Stimulated activated CD8-positive, alpha-beta memory T cell treated with anti-CD3 and anti-CD28 coated beads, Interleukin-7, amount 100 ng/mL, for 48 hours (primary cell): ENCODE data around the gene C14orf180.
"Not testable (repeated sequence)": the region's sequence is repeated elsewhere in the genome, so short reads cannot be mapped to it uniquely, and the experiment has no call there.

ENCODE experiments used
- DNase-seq, 2 donors: peaks; one replicate each; pipeline ENCODE4 v3.0.0-alpha.2; 2020; ENCODE audit warnings: low read depth in 1 of 2; ENCODE audit errors: extremely low read depth in 1 of 2

Gene C14orf180

DNA sequence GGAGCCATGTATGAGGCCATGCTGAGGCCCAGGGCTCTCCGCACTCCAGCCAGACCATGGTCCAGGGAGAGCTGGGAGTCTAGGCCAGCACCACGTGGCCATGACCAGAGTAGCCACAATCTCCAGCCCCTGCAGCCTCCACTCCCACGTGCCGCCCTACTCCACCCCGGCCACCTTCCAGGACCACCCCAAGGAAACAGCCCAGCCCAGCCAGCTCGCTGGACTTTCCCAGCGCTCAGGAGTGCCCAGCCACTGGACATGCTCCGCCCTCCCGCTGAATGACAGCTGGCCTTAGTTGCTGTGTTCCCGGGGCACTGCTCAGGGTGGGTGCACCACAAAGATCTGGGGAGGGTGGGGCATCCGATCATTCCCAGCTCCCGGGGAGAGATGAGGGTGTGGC is 2.1 kb upstream of the C14orf180 start:
- no peak for DNase-seq

DNA sequence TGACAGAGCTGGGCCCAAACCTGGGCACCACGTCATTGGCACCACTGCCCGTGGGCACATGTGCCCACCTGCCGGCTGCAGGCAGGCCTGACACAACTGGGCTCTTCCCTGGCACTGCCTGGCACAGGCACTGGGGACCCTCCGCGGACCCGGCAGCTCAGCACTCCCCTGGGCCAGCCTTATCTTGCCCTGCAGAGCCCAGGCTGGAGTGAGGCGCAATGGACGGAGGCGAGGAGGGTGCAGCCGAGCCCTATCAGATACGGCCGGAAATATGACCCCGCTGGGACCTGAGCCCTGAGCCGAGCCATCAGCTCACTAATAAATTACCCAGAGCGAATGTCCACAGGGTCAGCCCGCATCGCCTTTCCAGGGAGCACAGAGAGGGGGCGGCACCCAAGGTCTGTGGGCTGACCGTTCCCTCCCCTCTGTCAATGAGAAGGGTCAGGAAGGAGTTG is 1.7 kb upstream of the C14orf180 start:
- no peak for DNase-seq

DNA sequence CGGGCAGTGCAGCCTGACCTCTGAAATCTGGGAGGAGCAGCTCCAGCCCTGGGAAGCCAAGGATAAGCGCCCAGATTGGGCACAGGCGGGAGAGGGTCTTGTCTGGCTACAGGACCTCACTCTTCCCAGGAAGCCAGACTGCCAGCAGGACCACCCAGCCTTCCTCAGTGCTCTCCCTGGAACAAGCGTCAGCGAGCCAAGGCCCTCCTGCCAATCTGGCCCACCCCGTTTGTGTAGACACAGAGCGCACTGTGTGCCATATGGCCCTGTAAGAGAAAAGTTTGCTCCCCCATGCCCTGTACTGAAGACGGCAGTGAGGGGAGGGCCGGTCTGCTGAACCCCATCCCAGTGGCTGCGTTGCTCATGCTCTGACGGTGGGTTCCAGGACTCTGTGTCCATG is 1.2 kb upstream of the C14orf180 start:
- no peak for DNase-seq

DNA sequence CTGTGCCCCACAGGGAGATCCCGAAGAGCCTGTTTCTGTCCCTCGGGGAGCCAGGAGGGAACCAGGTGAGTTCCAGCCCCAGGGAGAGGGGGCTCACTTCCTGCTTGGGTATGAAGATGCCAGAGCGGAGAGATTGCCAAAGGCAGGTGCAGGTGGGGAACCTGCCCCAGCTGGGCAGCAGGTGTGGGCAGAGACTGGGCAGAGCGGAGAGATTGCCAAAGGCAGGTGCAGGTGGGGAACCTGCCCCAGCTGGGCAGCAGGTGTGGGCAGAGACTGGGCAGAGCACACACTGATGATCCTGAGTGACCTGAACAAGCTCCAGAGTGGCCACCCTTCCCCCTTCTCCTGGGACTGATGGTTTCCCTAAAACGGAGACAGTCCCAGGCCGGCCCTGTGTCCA is 375 bp downstream of the C14orf180 start:
- not testable (repeated sequence) for DNase-seq

DNA sequence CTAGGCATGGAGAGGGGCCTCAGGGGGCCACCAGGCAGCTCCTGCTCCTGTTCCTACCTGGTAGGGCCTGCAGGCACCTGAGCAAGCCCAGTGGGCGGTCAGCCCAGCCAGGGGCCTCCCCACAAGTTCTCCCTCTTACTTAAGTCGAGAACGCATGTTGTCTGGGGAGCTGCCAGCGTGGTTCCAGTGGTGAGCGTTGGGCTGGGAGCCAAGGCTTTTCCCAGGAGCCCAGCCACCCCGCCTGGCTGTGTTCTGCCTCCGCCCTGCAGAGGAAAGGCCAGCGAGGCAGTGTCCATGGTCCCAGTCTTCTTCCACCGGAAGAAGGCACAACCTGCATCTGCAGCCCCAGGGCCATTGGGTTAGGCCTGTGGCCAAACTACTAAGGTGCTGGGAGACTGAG is 1.4 kb downstream of the C14orf180 start:
- no peak for DNase-seq

DNA sequence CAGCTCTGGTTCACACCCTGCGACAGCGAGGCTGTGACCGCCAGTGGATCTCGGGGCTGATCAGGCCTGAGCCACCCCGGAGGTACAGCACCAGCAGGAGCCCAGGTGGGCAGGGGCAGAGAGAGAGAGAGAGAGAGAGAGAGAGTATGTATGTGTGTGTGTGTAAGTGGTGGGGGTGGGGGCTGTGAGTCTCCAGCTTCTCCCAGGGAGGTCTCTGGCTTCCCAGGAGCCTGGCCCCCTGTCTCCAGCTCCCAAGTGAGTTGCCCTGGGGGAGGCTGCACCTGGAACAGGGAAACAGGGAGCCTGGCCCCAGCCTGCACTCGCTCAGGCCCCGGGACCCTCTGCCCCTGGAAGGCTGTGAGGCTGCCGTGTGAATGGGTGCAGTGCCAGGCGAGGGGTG is 2.0 kb downstream of the C14orf180 start:
- no peak for DNase-seq

DNA sequence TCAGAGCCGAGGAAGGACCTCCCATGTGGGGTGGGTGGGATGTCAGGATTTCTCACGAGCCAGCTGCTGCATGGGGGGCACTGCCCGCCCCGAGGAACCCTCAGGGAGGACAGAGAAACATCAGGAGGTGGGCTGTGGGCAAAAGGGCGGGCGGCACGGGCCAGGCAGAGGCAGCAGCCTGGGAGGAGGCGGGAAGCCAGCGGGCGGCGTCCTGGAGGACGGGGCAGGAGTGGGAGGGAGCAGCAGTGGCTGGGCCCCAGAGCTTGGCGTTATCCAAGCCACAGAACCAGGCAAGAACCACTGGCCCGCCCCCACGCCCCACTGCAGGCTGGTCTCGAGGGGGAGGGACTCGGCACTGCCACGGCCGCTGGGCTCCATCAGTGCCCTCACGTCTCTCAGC is 2.4 kb downstream of the C14orf180 start:
- no peak for DNase-seq

DNA sequence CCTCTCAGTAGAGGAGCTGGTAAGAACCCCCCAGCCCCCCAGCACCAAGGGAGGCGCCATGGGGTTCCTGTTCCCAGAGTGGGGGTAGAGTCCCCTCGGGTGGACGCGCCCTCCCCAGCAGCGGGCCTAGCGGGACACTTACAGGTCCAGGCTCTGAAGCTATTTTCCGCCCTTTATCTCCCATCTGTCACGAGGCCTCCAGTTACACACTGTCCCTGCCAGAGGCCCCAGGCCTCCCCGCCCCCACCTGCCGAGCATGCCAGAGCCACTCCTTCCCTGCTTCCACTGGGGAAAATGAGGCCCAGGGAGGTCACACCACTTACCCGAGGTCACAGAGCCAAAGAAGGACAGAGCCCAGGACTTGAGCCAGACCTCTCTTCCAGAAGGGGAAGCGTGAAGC is 3.1 kb downstream of the C14orf180 start:
- DNase-seq, result no peak

DNA sequence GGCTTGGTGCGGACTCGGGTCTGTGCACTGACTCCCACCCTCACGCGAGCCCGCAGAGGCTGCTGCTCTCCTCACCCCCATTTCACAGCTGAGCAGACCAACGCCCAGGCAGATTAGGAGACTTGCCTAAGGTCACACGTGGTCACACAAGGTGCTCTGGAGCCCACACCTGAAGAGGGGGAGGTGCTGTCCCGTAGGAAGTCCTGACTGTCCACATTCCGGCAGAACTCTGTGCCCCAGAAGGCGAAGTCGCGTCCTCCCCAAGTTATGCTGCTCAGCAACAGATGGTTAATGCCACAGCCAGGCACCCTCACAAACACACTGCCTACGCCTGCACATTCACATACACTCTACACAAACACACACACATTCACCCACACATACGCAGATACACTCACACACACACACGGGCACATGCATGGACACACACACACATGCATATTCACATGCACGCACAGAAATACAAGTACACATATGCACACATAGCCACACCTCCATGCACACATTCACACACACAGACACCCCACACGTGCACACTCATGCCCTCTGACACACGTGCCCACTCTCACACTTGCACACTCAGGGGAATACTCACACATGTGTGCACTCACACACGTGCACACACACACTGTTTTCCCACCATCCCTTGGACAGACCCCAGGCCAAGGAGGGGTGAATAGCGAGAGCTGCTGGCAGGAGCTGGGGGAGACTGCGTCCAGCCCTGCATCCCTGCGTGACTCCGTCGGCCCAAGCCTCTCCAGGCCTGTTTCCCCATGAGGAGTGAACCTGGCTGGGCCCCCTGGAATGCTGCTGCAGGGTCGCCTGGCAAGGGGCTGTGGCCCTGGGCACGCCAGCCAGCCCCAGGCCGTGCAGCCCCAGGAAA is 4.1 kb downstream of the C14orf180 start:
- no peak for DNase-seq

DNA sequence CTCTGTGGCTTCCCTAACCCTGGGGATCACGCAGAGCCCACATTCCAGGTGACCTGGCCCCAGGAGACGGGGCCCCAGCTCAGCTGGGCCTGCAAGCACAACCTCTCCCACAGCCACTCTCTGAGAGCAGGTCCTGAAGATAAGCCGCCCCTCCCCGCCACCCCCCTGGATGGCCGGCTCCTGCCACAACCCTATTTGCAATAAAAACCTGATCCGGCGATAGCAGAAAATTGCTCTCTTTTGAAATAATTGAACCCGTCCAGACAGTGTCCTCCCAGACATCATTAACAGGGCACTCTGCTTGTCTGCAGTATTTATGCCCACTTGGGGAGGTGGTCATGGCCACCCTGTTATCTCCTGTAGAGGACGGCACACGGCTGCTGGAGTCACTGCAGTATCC is 5.0 kb downstream of the C14orf180 start:
- no peak for DNase-seq

DNA sequence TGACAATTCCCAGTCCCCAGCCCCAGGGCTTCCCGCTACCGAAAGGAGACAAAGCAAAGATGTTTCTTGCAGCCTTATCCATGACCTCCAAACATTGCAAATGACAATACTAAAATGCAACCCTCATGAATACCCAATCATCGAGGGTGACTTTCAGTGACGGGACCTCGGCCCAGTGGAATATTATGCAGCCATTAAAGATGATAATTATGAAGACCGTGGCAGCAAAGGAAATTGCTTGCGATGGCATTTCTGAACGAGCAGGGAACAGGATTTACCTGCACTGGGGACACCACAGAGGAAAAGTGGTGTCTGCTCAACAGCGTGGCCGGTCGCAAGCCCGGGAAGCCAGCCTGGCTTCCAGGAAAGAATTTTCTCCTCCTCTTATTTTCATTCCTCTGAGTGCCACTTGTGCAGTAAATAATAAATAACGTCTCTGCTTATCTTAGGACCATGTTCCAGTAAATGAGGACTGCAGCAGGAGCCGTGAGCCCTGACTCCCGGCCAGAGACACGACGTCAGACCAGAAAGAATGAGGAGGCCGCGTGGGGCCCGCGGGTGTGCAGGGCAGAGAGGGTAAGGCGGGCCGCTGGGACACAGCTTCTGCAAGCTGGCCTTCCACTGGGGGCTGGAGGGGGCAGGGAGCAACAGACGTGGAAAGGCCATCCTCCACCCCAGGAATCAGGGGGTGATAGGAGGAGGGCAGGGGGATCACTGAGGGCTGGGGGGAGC is 6.6 kb downstream of the C14orf180 start:
- DNase-seq, result no peak

DNA sequence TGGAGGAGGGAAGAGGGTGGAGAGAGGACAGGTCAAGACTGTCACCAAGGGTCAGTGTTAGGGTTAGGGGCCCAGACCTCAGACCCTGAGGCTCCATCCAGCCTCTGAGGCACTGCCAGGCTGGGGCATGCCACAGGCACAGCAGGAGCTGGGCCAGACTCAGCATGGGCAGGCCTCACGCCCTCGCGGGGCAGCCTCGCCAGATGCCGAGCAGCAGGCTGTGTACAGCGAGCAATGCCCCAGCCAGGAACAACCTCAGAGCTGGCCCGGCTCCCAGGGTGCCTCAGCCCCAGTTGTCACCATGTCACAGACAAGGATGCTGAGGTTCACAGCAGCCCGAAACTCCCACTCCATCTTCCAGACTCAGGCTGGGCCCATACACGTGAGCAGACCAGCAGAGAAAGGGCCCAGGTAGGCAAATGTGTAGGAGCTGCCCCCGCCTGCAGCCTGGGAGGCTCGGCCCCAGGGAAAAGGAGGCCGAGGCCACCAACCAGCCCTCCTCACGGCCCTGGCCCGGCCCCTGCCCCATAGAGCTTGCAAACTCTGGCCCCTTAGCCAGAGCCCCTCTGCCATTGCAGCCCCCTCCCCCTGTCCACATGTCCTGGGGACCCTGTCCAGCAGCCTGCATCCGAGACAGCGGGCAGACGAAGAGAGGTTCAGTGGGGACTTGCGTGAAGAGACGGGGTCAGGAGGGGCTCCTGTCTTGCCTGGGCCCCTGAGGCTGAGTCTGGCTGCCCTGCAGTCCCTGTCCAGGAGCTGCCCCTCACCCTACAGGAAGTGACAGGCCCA is 7.5 kb downstream of the C14orf180 start:
- no peak for DNase-seq

DNA sequence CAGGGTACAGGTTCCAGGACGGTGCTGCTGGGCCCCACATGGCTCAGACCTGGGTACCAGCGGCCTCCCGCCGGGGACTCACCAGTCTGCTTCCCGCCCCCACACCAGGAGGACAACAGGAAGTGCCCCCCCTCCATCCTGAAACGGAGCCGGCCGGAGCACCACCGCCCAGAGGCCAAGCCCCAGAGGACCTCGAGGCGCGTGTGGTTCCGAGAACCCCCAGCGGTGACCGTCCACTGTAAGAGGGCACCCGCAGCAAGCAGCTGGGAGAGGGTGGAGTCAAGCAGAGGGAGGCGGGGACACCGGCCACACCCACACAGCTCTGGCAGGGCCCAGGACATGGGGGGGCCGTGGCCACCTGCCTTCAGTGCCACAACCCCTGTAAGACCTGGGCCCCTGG is 8.1 kb downstream of the C14orf180 start:
- no peak for DNase-seq

DNA sequence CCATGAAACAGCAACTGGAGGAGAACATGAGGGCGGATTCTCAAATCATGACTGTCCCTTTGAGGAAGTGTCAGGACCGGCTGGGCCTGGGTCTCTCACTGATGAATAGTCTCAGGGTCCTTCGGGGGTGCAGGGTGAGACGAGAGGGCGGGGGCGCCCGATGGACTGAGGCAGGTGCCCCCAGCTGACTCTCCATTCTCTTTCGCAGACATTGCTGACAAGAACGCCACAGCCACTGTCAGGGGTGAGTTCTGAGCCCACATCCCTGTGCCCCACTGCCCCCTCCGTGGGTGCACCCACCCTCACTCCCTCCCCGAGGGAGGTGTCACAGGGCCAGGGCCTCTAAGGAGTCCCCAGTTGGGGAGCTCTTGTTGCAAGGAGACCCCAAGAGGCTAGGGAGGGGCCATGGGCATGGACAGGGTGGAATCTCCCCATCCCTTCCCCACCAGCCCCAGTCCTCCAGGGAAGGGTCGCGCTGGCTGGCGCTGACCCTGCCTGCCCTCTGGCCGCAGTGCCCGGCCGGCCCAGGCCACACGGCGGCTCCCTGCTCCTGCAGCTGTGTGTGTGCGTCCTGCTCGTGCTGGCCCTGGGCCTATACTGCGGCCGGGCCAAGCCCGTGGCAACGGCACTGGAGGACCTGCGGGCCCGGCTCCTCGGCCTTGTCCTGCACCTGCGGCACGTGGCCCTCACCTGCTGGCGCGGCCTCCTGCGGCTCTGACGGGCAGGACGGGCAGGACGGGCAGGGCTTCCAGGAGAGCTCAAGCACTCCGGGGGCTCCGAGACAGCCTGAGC is 8.7 kb downstream of the C14orf180 start:
- DNase-seq, result no peak

DNA sequence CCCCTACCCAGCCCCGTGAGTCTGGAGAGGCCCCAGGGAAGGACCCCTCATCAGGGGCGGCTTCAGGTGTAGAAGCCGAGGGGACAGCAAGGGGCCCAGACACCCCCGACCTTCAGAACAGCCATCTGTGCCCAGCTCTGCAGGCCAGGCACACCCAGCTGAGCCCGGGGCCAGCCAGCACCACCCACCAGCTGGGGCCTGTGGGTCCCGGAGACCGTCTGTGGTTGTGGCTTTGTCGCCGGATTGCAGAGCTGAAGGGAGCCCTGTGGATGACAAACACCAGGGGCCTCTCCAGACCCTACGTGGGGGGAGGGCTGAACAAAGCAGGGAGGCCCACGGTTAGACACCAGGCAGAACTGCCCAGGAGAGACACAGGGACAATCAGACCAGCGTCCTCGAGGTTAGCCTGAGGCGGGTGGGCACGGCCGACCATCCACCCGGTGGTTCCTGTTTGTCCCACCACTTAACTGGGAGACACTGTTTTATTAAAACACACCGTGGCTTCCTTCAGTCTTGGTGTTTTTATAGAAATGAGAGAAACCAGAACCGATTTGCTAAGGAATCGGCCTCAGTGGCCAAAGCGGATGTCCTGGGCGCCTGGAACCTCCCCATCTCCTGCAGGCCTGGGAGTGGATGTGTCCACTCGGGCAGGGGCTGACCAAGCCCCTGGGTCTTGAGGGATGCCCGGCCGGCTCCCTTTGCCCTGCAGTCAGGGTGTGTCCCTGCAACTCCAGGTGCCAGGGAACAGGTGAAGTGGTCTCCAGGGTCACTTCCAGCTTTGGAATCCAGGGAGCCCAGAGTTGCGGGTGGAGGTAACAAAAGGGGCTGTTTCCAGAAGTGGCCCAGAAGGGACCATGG is 10.0 kb downstream of the C14orf180 start:
- DNase-seq, result no peak

DNA sequence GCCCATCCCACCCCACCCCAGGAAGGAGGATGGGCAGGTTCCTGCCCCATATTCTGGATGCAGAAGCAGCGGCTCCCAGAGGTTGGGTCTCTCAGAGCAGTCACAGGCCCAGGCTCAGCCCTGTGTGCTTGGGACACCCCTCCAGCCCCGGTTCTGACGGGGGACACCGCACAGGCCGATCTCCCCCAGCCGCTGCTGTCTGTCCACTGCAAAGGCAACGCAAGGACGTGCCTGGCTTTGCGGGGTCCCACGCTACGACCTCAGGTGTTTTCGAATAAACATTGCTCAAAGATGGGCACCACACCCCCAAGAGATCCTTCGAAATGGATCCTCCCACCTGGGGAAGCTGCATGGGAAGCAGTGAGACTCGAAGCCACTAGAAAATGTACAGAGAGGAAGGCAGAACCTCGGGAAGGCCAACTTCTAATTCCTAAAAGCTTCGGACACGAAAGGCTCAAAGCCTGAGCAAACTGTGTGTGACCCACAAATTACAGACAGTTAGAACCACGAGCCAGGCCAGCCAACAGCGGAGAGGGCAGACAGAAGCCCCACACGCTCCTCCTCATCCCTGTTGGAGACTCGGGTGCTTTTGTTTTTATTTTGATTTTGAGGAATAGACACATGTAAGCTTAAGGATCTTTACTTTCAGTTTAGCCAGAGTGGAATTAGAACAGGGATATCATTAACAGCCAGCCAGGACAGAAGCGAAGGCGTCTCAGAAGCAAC is 10.8 kb downstream of the C14orf180 start:
- DNase-seq, result no peak

DNA sequence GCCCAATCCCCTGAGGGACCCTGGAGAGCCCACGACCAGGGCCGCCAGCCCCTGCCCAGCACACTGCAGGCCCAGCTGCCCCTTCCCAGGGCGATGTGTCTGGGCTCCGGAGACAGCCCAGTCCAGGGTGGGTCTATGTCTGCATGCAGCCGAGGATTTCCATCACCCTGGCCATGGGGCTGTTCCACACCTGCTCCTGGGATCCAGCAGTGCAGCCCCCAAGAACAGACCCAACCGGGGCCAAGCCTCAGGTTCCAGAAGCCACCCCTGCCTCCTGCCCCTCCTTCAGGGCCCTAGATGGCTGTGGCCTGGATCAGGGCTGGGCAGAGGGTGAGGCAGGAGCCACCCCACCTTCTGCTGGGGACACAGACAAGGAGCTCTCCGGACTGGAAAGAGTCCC is 11.5 kb downstream of the C14orf180 start:
- DNase-seq, result no peak

DNA sequence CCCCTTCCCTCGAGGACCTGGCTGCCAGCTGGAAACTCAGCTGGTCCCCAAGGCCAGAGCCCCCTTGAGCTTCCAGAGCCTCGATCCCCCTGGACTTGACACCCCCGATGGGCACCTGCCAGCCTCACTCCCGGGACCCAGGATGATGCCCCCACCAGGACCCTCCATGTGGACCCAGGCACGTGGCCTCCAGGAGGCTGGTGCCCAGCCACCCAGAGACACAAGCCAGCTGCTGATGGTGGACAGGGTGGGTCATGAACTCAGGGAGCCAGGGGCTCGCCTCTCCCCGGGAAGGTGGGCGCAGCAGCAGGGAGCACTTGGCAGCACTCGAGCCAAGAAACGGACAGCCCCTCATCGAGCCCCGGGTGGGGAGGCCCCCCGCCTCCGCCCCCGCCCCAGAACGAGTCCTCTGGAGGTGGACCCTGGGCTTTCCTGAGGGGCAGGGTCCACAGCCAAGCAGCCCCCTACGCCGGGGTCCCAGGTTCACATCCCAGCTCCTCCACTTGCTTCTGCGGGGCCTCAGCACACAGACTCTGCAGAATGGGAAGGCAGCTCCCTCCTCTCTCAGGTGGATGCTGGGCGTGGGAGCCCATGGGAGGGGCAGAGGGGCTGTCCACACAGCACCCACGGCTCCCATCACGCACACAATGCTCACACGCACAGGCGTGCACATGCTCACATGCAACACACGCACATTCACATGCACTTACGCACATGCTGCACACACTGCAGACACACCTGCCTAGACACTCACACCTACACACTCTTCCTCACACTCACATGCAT is 12.1 kb downstream of the C14orf180 start:
- no peak for DNase-seq
